Smooth muscle cell (in vitro differentiated cells): ENCODE data around the gene SLC6A19. TPM values are rescaled to one million over a fixed set of nuclear protein-coding genes. Genes with fewer than 3 reads are reported as not detected.

Source experiments
- DNase-seq: peaks from one replicate; lab custom pipeline; 2025; ENCODE audit not compliant: unreplicated experiment; lab: John Stamatoyannopoulos, UW
- H2AFZ ChIP-seq: fragments of 200-600 bp; sonication (generic); 2 replicates; pipeline ENCODE4 v1.6.0; 2016; ENCODE audit warnings: antibody characterized with exemption, low read depth, mild to moderate bottlenecking
- H3F3A ChIP-seq: fragments of 200-600 bp; sonication (generic); 2 replicates; pipeline ENCODE4 v1.6.0; 2017; ENCODE audit warnings: antibody characterized with exemption, low read depth
- H3K27ac ChIP-seq: fragments of 200-600 bp; sonication (generic); 2 replicates; pipeline ENCODE4 v1.5.1; 2016; ENCODE audit warnings: low read depth, mild to moderate bottlenecking
- H3K27me3 ChIP-seq: fragments of 200-600 bp; sonication (generic); 2 replicates; pipeline ENCODE4 v1.6.1; 2016; ENCODE audit warnings: low read depth, mild to moderate bottlenecking
- H3K36me3 ChIP-seq: fragments of 200-600 bp; sonication (generic); 2 replicates; pipeline ENCODE4 v1.5.1; 2016; ENCODE audit warnings: low read depth
- H3K4me1 ChIP-seq: fragments of 200-600 bp; sonication (generic); 2 replicates; pipeline ENCODE4 v1.5.1; 2016; ENCODE audit warnings: low read depth
- H3K4me2 ChIP-seq: fragments of 200-600 bp; sonication (generic); 2 replicates; pipeline ENCODE4 v1.6.0; 2016; ENCODE audit warnings: mild to moderate bottlenecking
- H3K4me3 ChIP-seq: fragments of 200-600 bp; sonication (generic); 2 replicates; pipeline ENCODE4 v1.5.1; 2016; ENCODE audit warnings: mild to moderate bottlenecking
- H3K79me2 ChIP-seq: fragments of 200-600 bp; sonication (generic); 2 replicates; pipeline ENCODE4 v1.6.0; 2016; ENCODE audit warnings: low read depth, mild to moderate bottlenecking
- H3K9ac ChIP-seq: fragments of 200-600 bp; sonication (generic); 2 replicates; pipeline ENCODE4 v1.6.0; 2016; ENCODE audit warnings: low read depth
- H3K9me3 ChIP-seq: fragments of 200-600 bp; sonication (generic); replicated peaks from 2 replicates; pipeline ENCODE4 v1.5.1; 2016; ENCODE audit warnings: low read depth
- H4K20me1 ChIP-seq: fragments of 200-600 bp; sonication (generic); 2 replicates; pipeline ENCODE4 v1.6.0; 2016; ENCODE audit warnings: low read depth
- WGBS: methylation state at CpG from one replicate; pipeline ENCODE4 v1.1.7; 2016; ENCODE audit warnings: low lambda C conversion rate; 5-methylcytosine and 5-hydroxymethylcytosine counted together
- polyA plus RNA-seq: library from polyadenylated mRNA; unstranded; fragments of >200 nt; fragmentation: Nextera tagmentation; extraction: Ambion mirVana; gene quantifications from 2 replicates; pipeline ENCODE4 v1.2.1, GENCODE V29; 2016
- total RNA-seq: library from RNA; depleted of rRNA; stranded (reverse); fragments of >200 nt; gene quantifications from 2 replicates; pipeline ENCODE4 v1.2.3, GENCODE V29; 2014
- TF ChIP-seq, protein P1 (sequence below): fragments of 200-600 bp; sonication (generic); IDR thresholded peaks from 2 replicates; pipeline ENCODE4 v1.5.1; 2017; ENCODE audit warnings: borderline replicate concordance, mild to moderate bottlenecking, antibody characterized with exemption; ENCODE audit not compliant: insufficient read depth, poor library complexity, severe bottlenecking

Gene SLC6A19
- total and polyA plus RNA-seq, 2 experiments from 2014 or later = not detected

- no peaks in the 10 kb centered on the region for H3K79me2 ChIP-seq
- no peaks in the 10 kb centered on the region for H3F3A ChIP-seq
- H3K4me1 ChIP-seq = no peaks in the 10 kb centered on the region
- H4K20me1 ChIP-seq = no peaks in the 10 kb centered on the region
- no peaks in the 10 kb centered on the region for H3K9me3 ChIP-seq
- TF ChIP-seq, protein P1, sequence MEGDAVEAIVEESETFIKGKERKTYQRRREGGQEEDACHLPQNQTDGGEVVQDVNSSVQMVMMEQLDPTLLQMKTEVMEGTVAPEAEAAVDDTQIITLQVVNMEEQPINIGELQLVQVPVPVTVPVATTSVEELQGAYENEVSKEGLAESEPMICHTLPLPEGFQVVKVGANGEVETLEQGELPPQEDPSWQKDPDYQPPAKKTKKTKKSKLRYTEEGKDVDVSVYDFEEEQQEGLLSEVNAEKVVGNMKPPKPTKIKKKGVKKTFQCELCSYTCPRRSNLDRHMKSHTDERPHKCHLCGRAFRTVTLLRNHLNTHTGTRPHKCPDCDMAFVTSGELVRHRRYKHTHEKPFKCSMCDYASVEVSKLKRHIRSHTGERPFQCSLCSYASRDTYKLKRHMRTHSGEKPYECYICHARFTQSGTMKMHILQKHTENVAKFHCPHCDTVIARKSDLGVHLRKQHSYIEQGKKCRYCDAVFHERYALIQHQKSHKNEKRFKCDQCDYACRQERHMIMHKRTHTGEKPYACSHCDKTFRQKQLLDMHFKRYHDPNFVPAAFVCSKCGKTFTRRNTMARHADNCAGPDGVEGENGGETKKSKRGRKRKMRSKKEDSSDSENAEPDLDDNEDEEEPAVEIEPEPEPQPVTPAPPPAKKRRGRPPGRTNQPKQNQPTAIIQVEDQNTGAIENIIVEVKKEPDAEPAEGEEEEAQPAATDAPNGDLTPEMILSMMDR = no peak
- 98% methylated on average over 10 of the region's 11 CpGs for WGBS
- no peak overlapping the region for H3K4me3 ChIP-seq
- DNase-seq = no peak
- no peaks in the 10 kb centered on the region for H3K27me3 ChIP-seq
- no peak overlapping the region for H3K27ac ChIP-seq
- no peaks in the 10 kb centered on the region for H3K36me3 ChIP-seq
- no peak overlapping the region for H3K4me2 ChIP-seq
- H3K9ac ChIP-seq = no peak overlapping the region
- H2AFZ ChIP-seq = no peak overlapping the region
Observed at GRCh38 chr5:1219768-1220100, 18.3 kb downstream of the SLC6A19 start.

DNA sequence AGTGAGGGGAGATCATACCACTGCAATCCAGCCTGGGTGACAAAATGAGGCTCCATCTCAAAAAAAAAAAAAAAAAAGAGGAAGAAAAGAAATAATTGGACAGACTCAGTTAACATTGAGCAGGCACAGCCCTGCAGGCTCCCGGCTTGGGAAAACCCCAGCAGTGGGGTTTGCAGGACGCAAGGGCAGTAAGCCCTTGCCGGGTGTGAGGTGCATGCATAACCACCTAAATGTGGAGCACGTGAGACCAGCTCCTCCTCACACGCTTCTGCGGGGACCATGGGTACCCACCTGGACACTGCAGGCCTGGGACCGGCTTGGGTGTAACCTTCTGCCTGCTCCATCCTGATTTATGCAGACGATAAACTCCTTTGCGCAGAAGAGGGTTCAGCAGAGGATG lies 19.0 kb downstream of the SLC6A19 start:
- no peak for DNase-seq
- Histone ChIP-seq H3K36me3 (no peaks in the 10 kb centered on the region), H3K27me3 (no peaks in the 10 kb centered on the region), H3K4me2 (no peak overlapping the region), H3K27ac (no peak overlapping the region), H3K4me3 (no peak overlapping the region), H3K4me1 (no peaks in the 10 kb centered on the region), H3K9me3 (no peaks in the 10 kb centered on the region), H3K79me2 (no peaks in the 10 kb centered on the region), H3K9ac (no peak overlapping the region), H3F3A (no peaks in the 10 kb centered on the region), H2AFZ (no peak overlapping the region), H4K20me1 (no peaks in the 10 kb centered on the region)
- TF ChIP-seq, protein P1 = no peak
- 87% methylated on average over 9 of the region's 9 CpGs for WGBS

DNA sequence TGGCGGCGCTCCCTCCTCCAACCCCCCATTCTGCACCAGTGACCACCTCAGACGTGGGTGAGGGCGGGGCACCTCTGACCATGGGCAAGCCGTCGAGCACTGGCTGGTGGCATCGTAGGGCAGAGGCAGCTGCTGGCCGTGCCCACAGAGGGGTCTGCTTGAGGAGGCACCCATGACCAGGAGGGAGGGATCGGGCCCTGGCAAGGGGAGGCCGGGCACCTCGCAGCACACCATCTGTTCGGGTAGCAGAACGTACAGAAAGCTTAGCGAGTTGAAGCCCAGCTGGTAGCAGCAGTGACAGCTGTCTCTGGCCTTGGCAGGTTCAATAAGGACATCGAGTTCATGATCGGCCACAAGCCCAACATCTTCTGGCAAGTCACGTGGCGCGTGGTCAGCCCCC lies 19.4 kb downstream of the SLC6A19 start:
- H3K27me3 ChIP-seq = no peaks in the 10 kb centered on the region
- H3K27ac ChIP-seq = no peak overlapping the region
- no peaks in the 10 kb centered on the region for H3K9me3 ChIP-seq
- no peak overlapping the region for H3K4me2 ChIP-seq
- H3K4me1 ChIP-seq = no peaks in the 10 kb centered on the region
- TF ChIP-seq, protein P1 = no peak
- H3K4me3 ChIP-seq = no peak overlapping the region
- no peaks in the 10 kb centered on the region for H3F3A ChIP-seq
- no peaks in the 10 kb centered on the region for H3K79me2 ChIP-seq
- no peaks in the 10 kb centered on the region for H4K20me1 ChIP-seq
- DNase-seq = no peak
- no peaks in the 10 kb centered on the region for H3K36me3 ChIP-seq
- H3K9ac ChIP-seq = no peak overlapping the region
- no peak overlapping the region for H2AFZ ChIP-seq
- 89% methylated on average over 19 of the region's 19 CpGs for WGBS

DNA sequence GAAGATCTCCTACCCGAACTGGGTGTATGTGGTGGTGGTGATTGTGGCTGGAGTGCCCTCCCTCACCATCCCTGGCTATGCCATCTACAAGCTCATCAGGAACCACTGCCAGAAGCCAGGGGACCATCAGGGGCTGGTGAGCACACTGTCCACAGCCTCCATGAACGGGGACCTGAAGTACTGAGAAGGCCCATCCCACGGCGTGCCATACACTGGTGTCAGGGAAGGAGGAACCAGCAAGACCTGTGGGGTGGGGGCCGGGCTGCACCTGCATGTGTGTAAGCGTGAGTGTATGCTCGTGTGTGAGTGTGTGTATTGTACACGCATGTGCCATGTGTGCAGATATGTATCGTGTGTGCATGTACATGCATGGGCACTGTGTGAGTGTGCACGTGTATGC lies 20.3 kb downstream of the SLC6A19 start:
- no peak for DNase-seq
- Histone ChIP-seq H3K4me1 (no peaks in the 10 kb centered on the region), H3K79me2 (no peaks in the 10 kb centered on the region), H3K36me3 (no peaks in the 10 kb centered on the region), H3K27ac (no peak overlapping the region), H3K4me3 (no peak overlapping the region), H4K20me1 (no peaks in the 10 kb centered on the region), H3K9ac (no peak overlapping the region), H2AFZ (no peak overlapping the region), H3K4me2 (no peak overlapping the region), H3K27me3 (no peaks in the 10 kb centered on the region), H3F3A (no peaks in the 10 kb centered on the region), H3K9me3 (no peaks in the 10 kb centered on the region)
- TF ChIP-seq, protein P1 = no peak
- WGBS = 91% methylated on average over 10 of the region's 10 CpGs
